ENCODE measurements around the gene CYTH1. TPM values are rescaled to one million over a fixed set of nuclear protein-coding genes. Genes with fewer than 3 reads are reported as not detected.

CYTH1 gene
- total and polyA plus RNA-seq, 3 experiments from 2014 or later, result 115 to 279 (median 129) TPM

DNA sequence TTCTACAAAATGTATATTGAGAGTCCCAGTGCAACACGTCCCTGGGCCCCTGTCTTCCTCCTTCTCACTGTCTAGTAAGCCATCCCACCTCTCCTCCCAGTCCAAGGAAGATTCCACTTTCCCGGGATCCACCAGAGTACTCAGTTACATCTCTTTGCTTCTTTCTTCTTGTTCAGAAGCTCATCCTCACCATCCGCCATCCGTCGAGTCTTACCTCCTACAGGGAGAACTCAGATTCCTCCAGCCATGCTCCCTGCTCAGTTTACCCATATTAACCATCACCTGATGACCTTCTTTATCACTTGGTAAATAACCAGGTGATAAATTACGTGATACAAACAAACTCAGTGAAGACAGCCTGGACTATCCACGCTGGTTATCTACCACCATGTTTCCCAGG lies 57.1 kb downstream of the CYTH1 start:
- H3K9me3 ChIP-seq (ENCODE audit: low read length), result no peaks in the 10 kb centered on the region
- peaks cover 84 to 99% (median 95%) of the 10 kb centered on the region in 3 donors for H3K4me1 Mint-ChIP-seq

DNA sequence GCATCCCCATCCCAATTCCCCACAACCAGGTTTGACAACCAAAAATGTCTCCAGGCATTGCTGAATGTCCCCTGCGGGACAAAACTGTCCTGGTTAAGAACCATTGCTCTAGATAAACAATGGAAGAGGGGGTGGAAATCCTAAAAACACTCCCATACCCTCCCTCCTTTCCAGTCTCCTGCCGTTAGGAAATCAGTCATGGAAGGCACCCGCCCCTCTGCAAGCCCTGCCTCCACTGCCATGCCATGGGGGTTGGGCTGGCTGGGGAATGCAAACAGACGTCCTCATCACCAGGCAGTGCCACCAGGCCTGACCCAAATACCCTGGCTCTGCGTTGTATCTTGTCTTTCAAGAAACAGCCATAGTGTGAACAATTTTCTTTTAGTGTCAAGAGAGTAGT lies 57.5 kb downstream of the CYTH1 start:
- no peaks in the 10 kb centered on the region for H3K9me3 Mint-ChIP-seq
- H3K4me1 Mint-ChIP-seq, result peaks cover 84 to 99% (median 95%) of the 10 kb centered on the region in 3 donors
- CTCF ChIA-PET, result interaction anchor here (3.3 kb wide), 1 partner anchor 16 kb away, joined by 12 read pairs; no protein-coding TSS in a partner anchor
- peak overlapping the region; percentile 16 for H3K4me3 ChIP-seq (ENCODE audit: low read length)
- POLR2A ChIA-PET, result no interaction called here
- H3K9me3 ChIP-seq (ENCODE audit: low read length), result no peaks in the 10 kb centered on the region
- peak overlapping the region; percentile 57 to 76 (median 72) for H3K4me3 Mint-ChIP-seq
- peaks cover 0 to 2% of the 10 kb centered on the region in 2 donors for H3K27me3 Mint-ChIP-seq
- no peak overlapping the region for H3K27ac ChIP-seq (ENCODE audit: low read depth, low read length)
- peaks cover 0 to 48% (median 11%) of the 10 kb centered on the region in 3 donors for H3K36me3 Mint-ChIP-seq
- peaks cover 99% of the 10 kb centered on the region for H3K4me1 ChIP-seq (ENCODE audit: insufficient read depth, low read length)
- no peaks in the 10 kb centered on the region for H3K36me3 ChIP-seq (ENCODE audit: insufficient read depth, low read length)
- H3K27me3 ChIP-seq (ENCODE audit: insufficient read depth, low read length, poor library complexity, severe bottlenecking), result no peaks in the 10 kb centered on the region
- DNase-seq, result no peak
- H3K27ac Mint-ChIP-seq, result peak overlapping the region; percentile 63 to 96 (median 84)

More for the DNA sequence above, 57.1 kb downstream of the CYTH1 start:
- Histone ChIP-seq H3K4me1 (ENCODE audit: insufficient read depth, low read length) (peaks cover 99% of the 10 kb centered on the region), H3K4me3 (ENCODE audit: low read length) (no peak overlapping the region), H3K27me3 (ENCODE audit: insufficient read depth, low read length, poor library complexity, severe bottlenecking) (no peaks in the 10 kb centered on the region), H3K27ac (ENCODE audit: low read depth, low read length) (no peak overlapping the region), H3K36me3 (ENCODE audit: insufficient read depth, low read length) (no peaks in the 10 kb centered on the region)
- DNase-seq, result no peak
- Mint-ChIP-seq H3K9me3 (no peaks in the 10 kb centered on the region), H3K4me3 (peak overlapping the region; percentile 57 to 76 (median 72)), H3K27me3 (peaks cover 0 to 2% of the 10 kb centered on the region in 2 donors), H3K27ac (peak overlapping the region; percentile 63 to 96 (median 84)), H3K36me3 (peaks cover 0 to 49% (median 11%) of the 10 kb centered on the region in 3 donors)
- CTCF ChIA-PET, result interaction anchor here (1.0 to 3.3 kb wide), 3 partner anchors 12 to 32 kb away, joined by 3 to 12 read pairs (median 5); no protein-coding TSS in a partner anchor
- POLR2A ChIA-PET, result interaction anchor here (0.5 to 0.7 kb wide), 2 partner anchors 24 to 61 kb away, joined by 3 to 8 read pairs; no protein-coding TSS in a partner anchor

DNA sequence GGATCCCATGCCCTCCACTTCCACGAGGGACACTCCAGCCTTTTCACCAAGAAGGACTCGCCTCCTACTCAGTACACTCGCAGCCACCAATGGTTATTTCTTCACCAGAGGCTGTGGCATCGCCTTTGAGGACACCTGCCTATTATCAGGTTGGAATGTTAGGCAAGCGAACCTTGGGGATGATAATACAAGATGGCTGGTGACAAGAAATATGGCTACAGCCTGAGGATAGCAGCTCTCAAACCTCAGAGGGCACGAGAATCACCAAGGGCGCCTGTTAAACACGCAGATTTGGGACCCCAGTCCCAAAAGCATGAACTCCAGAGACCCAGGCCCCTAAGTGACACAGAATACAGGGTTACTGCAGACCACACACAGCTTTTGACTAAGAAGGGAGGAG lies 58.1 kb downstream of the CYTH1 start:
- Mint-ChIP-seq H3K36me3 (peaks cover 0 to 46% (median 11%) of the 10 kb centered on the region in 3 donors), H3K4me3 (peak overlapping the region in 6 of 7 donors; percentile 37 to 78 (median 64)), H3K4me1 (peaks cover 84 to 99% (median 95%) of the 10 kb centered on the region in 3 donors), H3K9me3 (no peaks in the 10 kb centered on the region), H3K27me3 (peaks cover 0 to 2% of the 10 kb centered on the region in 2 donors), H3K27ac (peak overlapping the region in 7 of 8 donors; percentile 17 to 90 (median 75))
- CTCF ChIA-PET, result no interaction called here
- POLR2A ChIA-PET, result no interaction called here
- peak overlapping the region; percentile 16 for H3K4me3 ChIP-seq (ENCODE audit: low read length)
- H3K27ac ChIP-seq (ENCODE audit: low read depth, low read length), result no peak overlapping the region
- H3K36me3 ChIP-seq (ENCODE audit: insufficient read depth, low read length), result no peaks in the 10 kb centered on the region
- peaks cover 99% of the 10 kb centered on the region for H3K4me1 ChIP-seq (ENCODE audit: insufficient read depth, low read length)
- no peaks in the 10 kb centered on the region for H3K9me3 ChIP-seq (ENCODE audit: low read length)
- no peak for DNase-seq
- H3K27me3 ChIP-seq (ENCODE audit: insufficient read depth, low read length, poor library complexity, severe bottlenecking), result no peaks in the 10 kb centered on the region

DNA sequence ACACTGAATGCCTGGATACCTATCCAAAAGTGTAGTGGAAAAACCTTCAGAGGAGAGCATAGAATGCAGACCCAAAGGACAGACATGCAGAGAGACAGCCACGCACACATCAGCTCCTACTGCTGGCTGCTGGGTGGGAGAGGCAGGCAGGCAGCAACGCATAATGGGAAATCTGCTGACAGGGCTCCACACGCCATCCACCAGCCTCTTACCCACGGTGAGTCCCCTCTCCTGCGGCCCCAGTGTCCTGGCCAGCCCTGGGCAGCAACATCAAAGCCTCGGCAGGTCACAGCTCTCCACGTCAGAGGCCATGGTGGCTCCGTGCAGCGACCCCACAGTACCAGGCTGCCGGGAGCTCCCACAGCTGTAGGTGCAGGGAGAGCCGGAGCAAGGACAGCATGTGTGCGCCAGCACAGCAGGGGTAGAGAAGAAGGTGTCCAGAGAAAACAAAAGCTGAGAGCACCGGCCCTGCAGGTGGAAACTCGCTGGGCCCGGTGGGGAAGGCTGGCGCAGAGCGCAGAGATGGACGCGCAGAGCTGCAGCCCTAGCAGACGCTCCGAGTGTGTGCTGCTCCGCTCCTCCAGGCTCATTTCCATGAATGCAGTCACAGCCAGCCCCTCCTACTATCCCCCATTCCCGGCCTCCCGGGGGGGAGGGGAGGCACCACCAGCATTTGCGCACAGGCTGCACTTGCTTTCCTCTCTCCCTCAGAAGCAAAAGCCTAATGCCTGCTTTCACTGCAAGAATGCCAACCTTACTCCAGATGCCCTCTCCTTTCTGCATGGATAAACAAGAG lies 58.9 kb downstream of the CYTH1 start:
- peaks cover 0 to 2% of the 10 kb centered on the region in 2 donors for H3K27me3 Mint-ChIP-seq
- H3K27ac ChIP-seq (ENCODE audit: low read depth, low read length), result no peak overlapping the region
- peaks cover 99% of the 10 kb centered on the region for H3K4me1 ChIP-seq (ENCODE audit: insufficient read depth, low read length)
- H3K9me3 ChIP-seq (ENCODE audit: low read length), result no peaks in the 10 kb centered on the region
- peak overlapping the region in 6 of 7 donors; percentile 35 to 72 (median 58) for H3K4me3 Mint-ChIP-seq
- peaks cover 0 to 48% (median 11%) of the 10 kb centered on the region in 3 donors for H3K36me3 Mint-ChIP-seq
- H3K4me1 Mint-ChIP-seq, result peaks cover 88 to 100% (median 96%) of the 10 kb centered on the region in 3 donors
- no peaks in the 10 kb centered on the region for H3K9me3 Mint-ChIP-seq
- ChIA-PET POLR2A (interaction anchor here (0.5 kb wide), 1 partner anchor 260 kb away, joined by 3 read pairs; no protein-coding TSS in a partner anchor), CTCF (interaction anchor here (1.3 kb wide), 1 partner anchor 13 kb away, joined by 4 read pairs; no protein-coding TSS in a partner anchor)
- DNase-seq, result no peak
- H3K27me3 ChIP-seq (ENCODE audit: insufficient read depth, low read length, poor library complexity, severe bottlenecking), result no peaks in the 10 kb centered on the region
- H3K27ac Mint-ChIP-seq, result peak overlapping the region; percentile 60 to 90 (median 76)
- no peaks in the 10 kb centered on the region for H3K36me3 ChIP-seq (ENCODE audit: insufficient read depth, low read length)
- peak overlapping the region; percentile 8 for H3K4me3 ChIP-seq (ENCODE audit: low read length)

DNA sequence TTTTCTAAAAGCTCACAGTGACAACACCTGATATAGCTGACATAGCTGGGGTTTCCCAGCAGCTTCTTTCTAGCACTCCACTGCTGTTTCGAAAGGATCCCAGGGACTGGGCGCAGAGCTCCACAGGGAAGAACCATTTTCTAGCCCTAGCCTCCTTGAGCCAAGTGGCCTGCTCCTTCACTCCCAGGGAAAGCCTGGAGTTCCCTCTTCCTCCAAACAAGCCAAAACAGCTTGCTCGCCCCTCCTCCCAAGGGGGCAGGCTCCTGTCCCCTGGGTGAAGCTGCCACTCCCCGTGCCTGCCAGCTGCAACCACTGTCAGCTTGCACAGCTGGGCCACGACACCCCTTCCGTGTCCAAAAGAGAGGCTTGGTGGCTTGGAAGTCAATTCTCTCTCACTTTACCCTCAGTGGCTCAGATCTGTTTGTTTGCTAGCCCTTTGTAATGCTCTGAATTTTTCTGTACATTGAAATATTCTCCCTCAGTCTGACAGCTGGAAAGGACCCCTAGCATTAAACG lies 59.8 kb downstream of the CYTH1 start:
- H3K36me3 ChIP-seq (ENCODE audit: insufficient read depth, low read length), result no peaks in the 10 kb centered on the region
- H3K27ac Mint-ChIP-seq, result peak overlapping the region in 7 of 8 donors; percentile 30 to 81 (median 68)
- CTCF ChIA-PET, result interaction anchor here (0.7 to 1.3 kb wide), 4 partner anchors 12 to 18 kb away, joined by 3 to 4 read pairs (median 4); no protein-coding TSS in a partner anchor
- H3K4me3 ChIP-seq (ENCODE audit: low read length), result no peak overlapping the region
- peaks cover 0 to 44% (median 11%) of the 10 kb centered on the region in 3 donors for H3K36me3 Mint-ChIP-seq
- peak overlapping the region; percentile 20 to 66 (median 43) for H3K4me3 Mint-ChIP-seq
- DNase-seq, result no peak
- POLR2A ChIA-PET, result no interaction called here
- no peaks in the 10 kb centered on the region for H3K9me3 ChIP-seq (ENCODE audit: low read length)
- H3K4me1 Mint-ChIP-seq, result peaks cover 89 to 100% (median 96%) of the 10 kb centered on the region in 3 donors
- H3K27me3 Mint-ChIP-seq, result peaks cover 0 to 2% of the 10 kb centered on the region in 2 donors
- H3K27me3 ChIP-seq (ENCODE audit: insufficient read depth, low read length, poor library complexity, severe bottlenecking), result no peaks in the 10 kb centered on the region
- H3K27ac ChIP-seq (ENCODE audit: low read depth, low read length), result no peak overlapping the region
- H3K9me3 Mint-ChIP-seq, result no peaks in the 10 kb centered on the region
- peaks cover 99% of the 10 kb centered on the region for H3K4me1 ChIP-seq (ENCODE audit: insufficient read depth, low read length)

DNA sequence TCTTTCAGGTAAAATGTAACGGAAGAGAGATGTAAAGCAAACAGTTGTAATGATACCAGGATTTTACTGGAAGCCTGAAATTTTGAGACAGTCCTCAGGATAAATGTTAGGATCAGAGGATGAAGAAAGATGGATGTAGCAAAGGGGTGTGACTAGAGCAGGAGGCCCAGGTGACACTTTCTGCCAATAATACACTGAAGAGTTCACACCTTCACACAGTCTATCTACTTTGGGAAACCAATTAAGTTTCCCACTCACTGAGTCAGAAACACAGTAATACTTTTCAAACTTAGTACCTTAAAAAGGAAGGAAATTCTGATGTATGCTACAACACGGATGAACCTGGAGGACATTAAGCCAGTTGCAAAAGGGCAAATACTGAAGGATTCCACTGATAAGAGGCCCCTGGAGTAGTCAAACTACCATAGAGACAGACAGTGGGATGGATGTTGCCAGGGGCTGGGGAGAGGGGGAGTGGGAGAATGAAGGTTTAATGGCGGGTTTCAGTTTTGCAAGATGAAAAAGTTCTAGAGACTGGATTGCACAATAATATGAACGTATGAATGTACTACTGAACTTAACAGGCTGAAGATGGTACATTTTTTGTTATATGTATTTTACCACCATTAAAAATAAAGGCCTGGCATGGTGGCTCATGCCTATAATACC lies 62.3 kb downstream of the CYTH1 start:
- no peak overlapping the region for H3K4me3 ChIP-seq (ENCODE audit: low read length)
- no peaks in the 10 kb centered on the region for H3K36me3 ChIP-seq (ENCODE audit: insufficient read depth, low read length)
- Mint-ChIP-seq H3K27ac (peak overlapping the region; percentile 66 to 89 (median 83)), H3K4me3 (peak overlapping the region; percentile 40 to 77 (median 68)), H3K4me1 (peaks cover 91 to 100% (median 96%) of the 10 kb centered on the region in 3 donors), H3K9me3 (no peaks in the 10 kb centered on the region), H3K27me3 (no peaks in the 10 kb centered on the region), H3K36me3 (peaks cover 0 to 34% (median 6%) of the 10 kb centered on the region in 3 donors)
- no peaks in the 10 kb centered on the region for H3K9me3 ChIP-seq (ENCODE audit: low read length)
- H3K27ac ChIP-seq (ENCODE audit: low read depth, low read length), result no peak overlapping the region
- CTCF ChIA-PET, result interaction anchor here (1.4 kb wide), 1 partner anchor 11 kb away, joined by 3 read pairs; no protein-coding TSS in a partner anchor
- no peaks in the 10 kb centered on the region for H3K27me3 ChIP-seq (ENCODE audit: insufficient read depth, low read length, poor library complexity, severe bottlenecking)
- POLR2A ChIA-PET, result no interaction called here
- peaks cover 100% of the 10 kb centered on the region for H3K4me1 ChIP-seq (ENCODE audit: insufficient read depth, low read length)
- DNase-seq, result no peak

DNA sequence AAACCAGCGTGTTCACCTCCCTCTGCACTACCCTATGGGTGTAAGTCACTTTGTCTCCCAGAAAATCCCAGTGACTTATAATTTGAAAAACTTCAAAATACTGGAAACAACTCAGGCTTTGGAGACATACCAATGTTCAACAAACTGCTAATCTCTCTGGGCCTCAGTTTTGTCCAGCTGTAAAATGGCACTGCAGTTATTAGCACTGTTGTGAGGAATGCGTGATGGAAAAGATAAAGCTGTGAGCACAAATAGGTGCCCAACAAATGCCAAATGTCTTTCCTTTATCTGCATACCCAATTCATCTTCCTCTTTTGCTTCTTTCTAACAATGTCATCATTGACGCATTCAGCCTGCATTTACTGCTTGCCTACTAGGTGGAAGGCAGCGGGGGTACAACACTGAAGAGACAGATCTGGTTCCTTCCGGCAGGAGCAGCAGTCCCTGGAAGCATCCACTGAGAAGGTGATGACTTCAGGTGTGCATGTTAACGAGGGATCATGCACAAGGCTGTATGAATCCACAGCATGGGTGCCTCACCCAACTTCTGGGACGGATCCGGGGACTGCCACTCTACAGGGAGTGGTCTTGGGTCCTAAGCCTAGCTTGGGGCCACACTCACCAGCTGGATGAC lies 63.4 kb downstream of the CYTH1 start:
- POLR2A ChIA-PET, result no interaction called here
- Histone ChIP-seq H3K4me3 (ENCODE audit: low read length) (peak overlapping the region; percentile 2), H3K27ac (ENCODE audit: low read depth, low read length) (no peak overlapping the region), H3K4me1 (ENCODE audit: insufficient read depth, low read length) (peaks cover 100% of the 10 kb centered on the region), H3K9me3 (ENCODE audit: low read length) (no peaks in the 10 kb centered on the region), H3K27me3 (ENCODE audit: insufficient read depth, low read length, poor library complexity, severe bottlenecking) (no peaks in the 10 kb centered on the region), H3K36me3 (ENCODE audit: insufficient read depth, low read length) (no peaks in the 10 kb centered on the region)
- H3K36me3 Mint-ChIP-seq, result peaks cover 0 to 28% (median 6%) of the 10 kb centered on the region in 3 donors
- peak overlapping the region; percentile 40 to 77 (median 62) for H3K4me3 Mint-ChIP-seq
- H3K27me3 Mint-ChIP-seq, result no peaks in the 10 kb centered on the region
- H3K4me1 Mint-ChIP-seq, result peaks cover 87 to 99% (median 96%) of the 10 kb centered on the region in 3 donors
- H3K27ac Mint-ChIP-seq, result peak overlapping the region; percentile 66 to 97 (median 86)
- CTCF ChIA-PET, result interaction anchor here (1.9 kb wide), 1 partner anchor 10 kb away, joined by 7 read pairs; no protein-coding TSS in a partner anchor
- H3K9me3 Mint-ChIP-seq, result no peaks in the 10 kb centered on the region
- no peak for DNase-seq
